GM19397 (cell line): ENCODE data around the gene HS3ST4.

ENCODE experiments used
- ATAC-seq: cut with Tn5 transposase; IDR thresholded peaks from one replicate; pipeline ENCODE4 v1.9.1; 2021; ENCODE audit warnings: mild to moderate bottlenecking, moderate library complexity; ENCODE audit not compliant: unreplicated experiment

The HS3ST4 gene

GRCh38 chr16:26158142-26158759, 466.5 kb downstream of the HS3ST4 start:
- no peak for ATAC-seq

DNA sequence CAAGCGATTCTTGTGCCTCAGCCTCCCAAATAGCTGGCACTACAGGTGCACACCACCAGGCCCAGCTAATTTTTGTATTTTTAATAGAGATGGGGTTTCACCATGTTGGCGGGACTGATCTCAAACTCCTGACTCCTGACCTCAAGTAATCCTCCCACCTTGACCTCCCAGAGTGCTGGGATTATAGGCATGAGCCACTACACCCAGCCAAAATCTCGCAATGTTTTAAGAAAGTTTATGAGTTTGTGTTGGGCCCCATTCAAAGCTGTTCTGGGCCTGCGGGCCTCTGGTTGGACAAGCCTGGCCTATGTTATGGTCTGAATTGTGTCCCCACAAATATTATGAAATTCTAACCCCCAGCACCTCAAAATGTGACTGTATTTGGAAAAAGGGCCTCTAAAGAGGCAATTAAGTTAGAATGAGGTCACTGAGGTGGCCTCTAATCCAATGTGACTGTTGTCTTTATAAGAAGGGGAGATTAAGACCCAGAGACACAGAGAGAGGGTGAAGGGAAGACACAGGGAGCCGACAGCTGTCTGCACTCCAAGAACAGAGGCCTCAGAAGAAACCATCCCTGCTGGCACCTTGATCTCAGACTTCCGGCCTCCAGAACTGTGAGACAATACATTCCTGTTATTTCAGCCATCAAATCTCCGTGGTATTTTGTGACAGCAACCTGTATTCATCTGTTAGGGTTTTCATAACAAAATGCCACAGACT, 469.9 kb downstream of the HS3ST4 start:
- ATAC-seq: no peak

DNA sequence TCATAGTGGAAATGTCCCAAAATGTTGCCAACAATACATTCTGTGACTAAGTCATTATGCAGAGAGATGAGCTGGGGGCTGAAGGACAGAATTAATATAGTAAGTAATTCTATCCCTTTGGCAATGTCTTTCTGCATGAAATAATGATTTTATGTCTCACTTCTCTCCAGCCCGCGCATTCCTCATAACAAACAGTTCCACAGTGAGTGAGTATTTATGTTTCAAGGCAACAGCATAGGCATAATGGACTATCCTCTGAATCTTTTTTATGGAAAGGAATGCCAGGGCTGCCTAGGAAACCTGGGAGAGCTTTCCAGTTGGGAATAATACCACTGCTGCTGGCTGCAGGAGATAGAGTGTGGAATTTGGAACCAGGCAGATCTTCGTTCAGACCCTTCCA, 477.7 kb downstream of the HS3ST4 start:
- ATAC-seq: no peak

DNA sequence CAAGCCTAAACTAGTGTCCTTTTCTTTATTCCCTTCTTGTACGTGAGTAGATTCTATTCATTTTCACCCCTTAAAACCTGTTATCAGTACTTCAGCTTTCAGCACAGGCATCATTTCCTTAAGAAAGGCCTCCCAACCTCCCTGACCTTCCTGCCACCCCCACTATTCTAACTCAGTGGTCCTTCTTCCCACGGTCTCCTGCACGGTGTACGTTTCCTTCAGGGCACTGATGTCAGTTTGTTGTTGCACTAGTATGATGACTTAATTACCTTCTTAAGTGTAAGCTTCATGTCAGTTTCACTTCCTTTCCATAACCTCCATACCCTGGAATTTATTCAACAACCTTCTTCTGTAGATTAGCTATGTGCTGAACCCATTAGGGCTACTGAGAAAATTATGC, 484.2 kb downstream of the HS3ST4 start:
- no peak for ATAC-seq

GRCh38 chr16:26177438-26177837, 485.7 kb downstream of the HS3ST4 start:
- ATAC-seq: no peak

DNA sequence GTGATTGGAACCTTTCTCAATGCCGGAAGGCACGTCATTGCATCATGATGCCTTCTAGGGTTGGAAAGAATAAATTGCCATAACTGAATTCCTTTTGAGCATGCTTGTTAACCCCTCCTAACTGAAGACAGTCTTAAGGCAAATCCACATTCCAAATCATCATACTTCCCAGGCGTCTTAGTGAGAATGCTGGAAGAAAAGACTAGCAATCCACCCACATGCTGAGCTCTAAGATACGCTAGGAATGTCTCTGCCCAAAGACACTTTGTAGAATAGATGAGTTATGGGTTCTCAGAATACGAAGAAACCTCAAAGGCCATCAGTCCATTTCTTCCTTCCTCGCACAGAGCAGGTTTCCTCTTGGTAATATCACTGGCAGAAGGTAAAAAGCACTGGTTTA, 486.5 kb downstream of the HS3ST4 start:
- ATAC-seq: no peak

- ATAC-seq: no peak
These were observed 494.4 kb downstream of the HS3ST4 start for GRCh38 chr16:26186091-26186615.
